ENCODE data around the gene LYZ. TPM values are rescaled to one million over a fixed set of nuclear protein-coding genes. Genes with fewer than 3 reads are reported as not detected.

LYZ gene
- total RNA-seq, 3 donors from 2014 or later (not counting 1 experiment from before 2014, with no cell fraction given), result 83.1 to 337 (median 146) TPM

GRCh38 chr12:69355363-69356028, 7.3 kb downstream of the LYZ start:
- H3K4me3 Mint-ChIP-seq, result no peak overlapping the region
- peaks cover 20 to 21% of the 10 kb centered on the region in 2 donors for H3K4me1 Mint-ChIP-seq
- H3K36me3 ChIP-seq (ENCODE audit: control insufficient read depth, insufficient read depth, low read length), result no peaks in the 10 kb centered on the region
- no peak overlapping the region for H3K27ac ChIP-seq (ENCODE audit: low read length)
- intact Hi-C loops (cut with micrococcal nuclease), result loop anchor here (10.0 kb wide), 1 partner anchor 61 kb away; no protein-coding TSS in a partner anchor
- no peak overlapping the region for H3K4me3 ChIP-seq (ENCODE audit: low read length)
- peaks cover 10% of the 10 kb centered on the region for H3K4me1 ChIP-seq (ENCODE audit: control insufficient read depth, insufficient read depth, low read length)
- TF ChIP-seq CTCF (IDR thresholded peaks at IDR 0.05), result no peak
- no peak for ATAC-seq
- no peaks in the 10 kb centered on the region for H3K36me3 Mint-ChIP-seq
- no peak for DNase-seq
- peaks cover 0 to 13% of the 10 kb centered on the region in 2 donors for H3K27me3 Mint-ChIP-seq (ENCODE audit: low read depth in 2 of 2)
- no peak overlapping the region for H3K27ac Mint-ChIP-seq
- no peaks in the 10 kb centered on the region for H3K9me3 Mint-ChIP-seq
- 80% methylated on average over 1 of the region's 2 CpGs for WGBS (ENCODE audit: insufficient coverage)
- H3K27me3 ChIP-seq (ENCODE audit: control insufficient read depth, insufficient read depth, low read length), result no peaks in the 10 kb centered on the region
- H3K9me3 ChIP-seq (ENCODE audit: control insufficient read depth, insufficient read depth, low read length), result no peaks in the 10 kb centered on the region

- Mint-ChIP-seq H3K36me3 (no peaks in the 10 kb centered on the region), H3K9me3 (no peaks in the 10 kb centered on the region), H3K4me1 (peaks cover 25 to 27% of the 10 kb centered on the region in 2 donors), H3K27me3 (ENCODE audit: low read depth in 2 of 2) (peaks cover 0 to 7% of the 10 kb centered on the region in 2 donors), H3K27ac (peak within 1 kb of the TSS; percentile 93 to 95), H3K4me3 (peak within 1 kb of the TSS; percentile 88)
- DNase-seq, result peak; percentile 81 to 96
- Histone ChIP-seq H3K27me3 (ENCODE audit: control insufficient read depth, insufficient read depth, low read length) (no peaks in the 10 kb centered on the region), H3K4me3 (ENCODE audit: low read length) (peak within 1 kb of the TSS; percentile 95), H3K9me3 (ENCODE audit: control insufficient read depth, insufficient read depth, low read length) (no peaks in the 10 kb centered on the region), H3K36me3 (ENCODE audit: control insufficient read depth, insufficient read depth, low read length) (peaks cover 5% of the 10 kb centered on the region), H3K27ac (ENCODE audit: low read length) (peak within 1 kb of the TSS; percentile 96), H3K4me1 (ENCODE audit: control insufficient read depth, insufficient read depth, low read length) (peaks cover 16% of the 10 kb centered on the region)
- WGBS (ENCODE audit: insufficient coverage), result under 1% methylated on average over 70 of the region's 70 CpGs
- intact Hi-C loops (cut with micrococcal nuclease), result loop anchor here (10.0 kb wide), 1 partner anchor 65 kb away; no protein-coding TSS in a partner anchor
- TF ChIP-seq CTCF (IDR thresholded peaks at IDR 0.05), result no peak
- ATAC-seq, result peak; percentile 79 to 88 (median 85)
These were observed 11.6 kb downstream of the LYZ start, which contains the start of gene YEATS4 for GRCh38 chr12:69359531-69360347. TSS of gene YEATS4 (plus strand) at chr12:69359743. CDS start at chr12:69359973, 230 bp downstream.

GRCh38 chr12:69360348-69360672, 12.1 kb downstream of the LYZ start:
- H3K36me3 Mint-ChIP-seq, result no peaks in the 10 kb centered on the region
- peaks cover 0 to 4% of the 10 kb centered on the region in 2 donors for H3K27me3 Mint-ChIP-seq (ENCODE audit: low read depth in 2 of 2)
- WGBS (ENCODE audit: insufficient coverage), result 8% methylated on average over 10 of the region's 10 CpGs
- no peaks in the 10 kb centered on the region for H3K9me3 ChIP-seq (ENCODE audit: control insufficient read depth, insufficient read depth, low read length)
- peak overlapping the region; percentile 96 for H3K27ac ChIP-seq (ENCODE audit: low read length)
- intact Hi-C loops (cut with micrococcal nuclease), result no loop called here
- peaks cover 25 to 27% of the 10 kb centered on the region in 2 donors for H3K4me1 Mint-ChIP-seq
- H3K36me3 ChIP-seq (ENCODE audit: control insufficient read depth, insufficient read depth, low read length), result peaks cover 5% of the 10 kb centered on the region
- ATAC-seq (no peak), DNase-seq (no peak)
- no peaks in the 10 kb centered on the region for H3K9me3 Mint-ChIP-seq
- peak overlapping the region; percentile 93 to 95 for H3K27ac Mint-ChIP-seq
- H3K4me3 ChIP-seq (ENCODE audit: low read length), result peak overlapping the region; percentile 95
- H3K4me3 Mint-ChIP-seq, result peak overlapping the region; percentile 88
- H3K27me3 ChIP-seq (ENCODE audit: control insufficient read depth, insufficient read depth, low read length), result no peaks in the 10 kb centered on the region
- no peak for TF ChIP-seq CTCF (IDR thresholded peaks at IDR 0.05)
- H3K4me1 ChIP-seq (ENCODE audit: control insufficient read depth, insufficient read depth, low read length), result peaks cover 16% of the 10 kb centered on the region
